K562 (cell line): ENCODE measurements around the gene CACNA1E. TPM values are rescaled to one million over a fixed set of nuclear protein-coding genes. Genes with fewer than 3 reads are reported as not detected.

Source experiments
- ATAC-seq: fragments of 200-7000 bp; cut with Tn5 transposase; 3 replicates; pipeline ENCODE4 v1.9.1; 2020; ENCODE audit warnings: moderate library complexity
- BruUV-seq: library from RNA; stranded (reverse); fragments of 400-500 nt; replicated peaks from 2 replicates; lab custom pipeline; 2021; lab: Mats Ljungman, UMichigan
- CTCF ChIA-PET: fragments of 300-600 bp; formaldehyde crosslinking; extraction: SDS; loops from one replicate; lab custom pipeline; 2021; ENCODE audit warnings: low intra/inter-chr PET ratio; lab: Yijun Ruan, JAX
- POLR2A ChIA-PET: fragments of 300-600, 350-650 bp; sonication (Branson Sonifier 250); formaldehyde crosslinking; extraction: SDS; loops from one replicate; lab custom pipeline; 2021; ENCODE audit warnings: antibody characterized with exemption, inconsistent platforms; lab: Yijun Ruan, JAX
- DNase-seq, 4 experiments: peaks; one replicate each; pipeline versions ENCODE4 v3.0.0 to v3.0.0-alpha.2; 2011 to 2018; ENCODE audit warnings: low spot score in 3 of 4, mixed read lengths in 3 of 4; ENCODE audit errors: extremely low read depth in 1 of 4
- FAIRE-seq: peaks from 2 replicates; lab custom pipeline; 2011; peaks lifted over from hg19 to GRCh38; lab: Jason Lieb, UNC
- H2AFZ ChIP-seq: 2 replicates; pipeline ENCODE4 v1.6.0; 2011; ENCODE audit warnings: low read depth, low read length, control low read depth, inconsistent platforms
- H3K27ac ChIP-seq: fragments of 200-600 bp; 3 replicates; pipeline ENCODE4 v1.8.0; 2011; ENCODE audit warnings: low read depth, mild to moderate bottlenecking, control low read depth, inconsistent platforms, low read length, moderate library complexity, mixed read lengths; ENCODE audit errors: extremely low read depth
- H3K27me3 ChIP-seq, 2 experiments: fragments of 300-600 bp in 1 of 2; 2 replicates in 1 of 2; 3 replicates in 1 of 2; pipeline versions ENCODE4 v1.6.0 to v1.8.0; 2011; ENCODE audit warnings: inconsistent platforms in 2 of 2, low read length in 2 of 2, mild to moderate bottlenecking in 1 of 2, mixed read lengths in 1 of 2, moderate library complexity in 1 of 2; ENCODE audit not compliant: control insufficient read depth in 2 of 2, insufficient read depth in 2 of 2
- H3K36me3 ChIP-seq: fragments of 300-600 bp; 3 replicates; pipeline ENCODE4 v1.8.0; 2011; ENCODE audit warnings: mild to moderate bottlenecking, low read length, inconsistent platforms; ENCODE audit not compliant: control insufficient read depth, insufficient read depth
- H3K4me1 ChIP-seq, 2 experiments: fragments of 200-600 bp in 1 of 2; replicated peaks in 1 of 2; 2 replicates in 1 of 2; 3 replicates in 1 of 2; pipeline versions ENCODE4 v1.5.1 to v1.8.0; 2011; ENCODE audit warnings: inconsistent platforms in 2 of 2, low read length in 2 of 2, mild to moderate bottlenecking in 1 of 2, mixed read lengths in 1 of 2, moderate library complexity in 1 of 2; ENCODE audit not compliant: control insufficient read depth in 2 of 2, insufficient read depth in 2 of 2
- H3K4me2 ChIP-seq: 2 replicates; pipeline ENCODE4 v1.6.1; 2011; ENCODE audit warnings: low read length, control low read depth, inconsistent platforms, mixed read lengths; ENCODE audit not compliant: insufficient read depth
- H3K4me3 ChIP-seq: fragments of 200-600 bp; sonication (generic), shearing (Covaris generic); 2 replicates; pipeline ENCODE4 v1.5.1; 2016; ENCODE audit warnings: control low read depth, inconsistent platforms
- H3K79me2 ChIP-seq: fragments of 200-600 bp; 3 replicates; pipeline ENCODE4 v1.8.0; 2011; ENCODE audit warnings: low read length, inconsistent platforms; ENCODE audit not compliant: control insufficient read depth, insufficient read depth
- H3K9ac ChIP-seq, 2 experiments: 2 replicates each; pipeline versions ENCODE4 v1.6.0 to v1.6.1; 2011; ENCODE audit warnings: low read depth in 2 of 2, low read length in 2 of 2, control low read depth in 1 of 2, inconsistent platforms in 1 of 2, mild to moderate bottlenecking in 1 of 2, mixed read lengths in 1 of 2; ENCODE audit not compliant: insufficient read depth in 1 of 2
- H3K9me1 ChIP-seq: one replicate; pipeline ENCODE4 v1.6.0; 2011; ENCODE audit warnings: inconsistent platforms, mild to moderate bottlenecking, low read length, moderate library complexity; ENCODE audit not compliant: control insufficient read depth, insufficient read depth
- H3K9me3 ChIP-seq: replicated peaks from 2 replicates; pipeline ENCODE4 v1.5.1; 2011; ENCODE audit warnings: low read depth, low read length, inconsistent platforms; ENCODE audit not compliant: control insufficient read depth, insufficient read depth
- H4K20me1 ChIP-seq: replicated peaks from 2 replicates; pipeline ENCODE4 v1.6.1; 2011; ENCODE audit warnings: low read length, inconsistent platforms, mixed read lengths; ENCODE audit not compliant: control insufficient read depth, insufficient read depth
- ESRRB ChIP-seq: fragments of 250-450 bp; sonication (Bioruptor Pico); IDR thresholded peaks from 2 replicates; pipeline ENCODE4 v1.5.0; 2020; ENCODE audit warnings: mild to moderate bottlenecking, moderate library complexity, borderline replicate concordance
- ETS1 ChIP-seq: conservative IDR thresholded peaks from 2 replicates; pipeline ENCODE4 v1.6.1; 2011; ENCODE audit warnings: low read depth, mild to moderate bottlenecking, low read length; ENCODE audit not compliant: control insufficient read depth
- KLF1 ChIP-seq: fragments of 450-650 bp; IDR thresholded peaks from 2 replicates; pipeline ENCODE4 v1.6.1; 2016; ENCODE audit warnings: missing genetic modification characterization, missing compliant biosample characterization
- NCOA2 ChIP-seq, 2 experiments: fragments of 450-650 bp; IDR thresholded peaks; 2 replicates each; pipeline ENCODE4 v1.6.1; 2018; ENCODE audit warnings: mild to moderate bottlenecking in 2 of 2, moderate library complexity in 1 of 2; ENCODE audit not compliant: partially characterized antibody in 2 of 2
- NELFE ChIP-seq: IDR thresholded peaks from 2 replicates; pipeline ENCODE4 v1.6.1; 2011; ENCODE audit warnings: mild to moderate bottlenecking; ENCODE audit not compliant: insufficient read depth, insufficient read length
- PURB ChIP-seq: sonication (generic); formaldehyde crosslinking; IDR thresholded peaks from 2 replicates; pipeline ENCODE4 v1.9.0; 2021; ENCODE audit warnings: low read depth, mild to moderate bottlenecking, missing genetic modification reagents
- SAFB2 ChIP-seq: fragments of 200-400 bp; formaldehyde crosslinking; IDR thresholded peaks from 2 replicates; pipeline ENCODE4 v1.6.1; 2018; ENCODE audit warnings: borderline replicate concordance, low read length, low read depth, moderate library complexity; ENCODE audit not compliant: severe bottlenecking
- SAP30 ChIP-seq: fragments of 200-600 bp; sonication (generic); IDR thresholded peaks from 2 replicates; pipeline ENCODE4 v1.6.1; 2012; ENCODE audit warnings: borderline replicate concordance, low read depth, mild to moderate bottlenecking, moderate library complexity, low read length, control low read depth, inconsistent platforms; ENCODE audit not compliant: insufficient read depth, poor library complexity, severe bottlenecking
- SMARCB1 ChIP-seq: IDR thresholded peaks from 2 replicates; pipeline ENCODE4 v1.6.1; 2011; ENCODE audit warnings: improper control_type of control experiment, low read depth; ENCODE audit not compliant: insufficient read length
- TAF1 ChIP-seq: IDR thresholded peaks from 2 replicates; pipeline ENCODE4 v1.6.1; 2011; ENCODE audit warnings: mild to moderate bottlenecking, low read length, moderate library complexity; ENCODE audit not compliant: insufficient read depth, control insufficient read depth, severe bottlenecking; ENCODE audit errors: extremely low read depth
- ZKSCAN8 ChIP-seq: fragments of 200-800 bp; sonication (Bioruptor generic); IDR thresholded peaks from 2 replicates; pipeline ENCODE4 v1.6.1; 2016; ENCODE audit warnings: missing genetic modification characterization, missing compliant biosample characterization
- ZNF184 ChIP-seq: sonication (generic); formaldehyde crosslinking; IDR thresholded peaks from 2 replicates; pipeline ENCODE4 v1.5.0; 2020; ENCODE audit warnings: missing genetic modification reagents
- ZNF212 ChIP-seq: fragments of 450-650 bp; formaldehyde crosslinking; IDR thresholded peaks from 2 replicates; pipeline ENCODE4 v1.4.0; 2020; ENCODE audit warnings: mild to moderate bottlenecking
- ZNF436 ChIP-seq: fragments of 250-450, 450-650 bp; sonication (Bioruptor Pico); formaldehyde crosslinking; IDR thresholded peaks from 2 replicates; pipeline ENCODE4 v1.7.0; 2020; ENCODE audit warnings: mild to moderate bottlenecking
- WGBS: fragments of 100-300 bp; shearing (Covaris generic); methylation state at CpG from one replicate; pipeline ENCODE4 v1.1.6; 2016; ENCODE audit warnings: low coverage, mixed read lengths; ENCODE audit not compliant: insufficient coverage; ENCODE audit errors: missing lambda C conversion rate; 5-methylcytosine and 5-hydroxymethylcytosine counted together
- in situ Hi-C: fragments of 300-500 bp; cut with MboI; formaldehyde crosslinking; loops from 4 replicates; pipeline ENCODE4 v1.15.0; 2018; ENCODE audit warnings: inconsistent platforms, mixed read lengths
- intact Hi-C: fragments of 100-400 bp; cut with micrococcal nuclease; formaldehyde crosslinking; loops from 2 replicates; pipeline ENCODE4 v1.14.2; 2022
- polyA plus RNA-seq, 8 experiments: library from polyadenylated mRNA; depleted of rRNA in 4 of 8; stranded (reverse) in 5 of 8; unstranded in 3 of 8; fragments of >200 nt; fragmentation: Nextera tagmentation in 2 of 8; fragmentation: Illumina TruSeq in 1 of 8; extraction: Ambion mirVana in 2 of 8; extraction: Trizol in 1 of 8; gene quantifications; 2 replicates each; pipeline versions ENCODE4 v1.2.1 to v1.2.3, GENCODE V29; 2011 to 2014; ENCODE audit warnings: inconsistent platforms in 1 of 8, missing spikeins in 1 of 8
- total RNA-seq, 7 experiments: library from RNA; depleted of rRNA in 6 of 7; stranded (reverse); fragments of >200 nt in 6 of 7; fragmentation: Illumina TruSeq in 2 of 7; extraction: Trizol in 2 of 7; gene quantifications; 2 replicates each; pipeline versions ENCODE4 v1.2.1 to v1.2.3, GENCODE V29; 2011 to 2021; ENCODE audit warnings: low replicate concordance in 1 of 7
- TF ChIP-seq, protein P1 (sequence below), 3 experiments: IDR thresholded peaks in 2 of 3; conservative IDR thresholded peaks in 1 of 3; 2 replicates each; pipeline ENCODE4 v1.5.1; 2011 to 2012; ENCODE audit warnings: low read length in 3 of 3, mild to moderate bottlenecking in 3 of 3, control low read depth in 2 of 3, improper control_type of control experiment in 1 of 3, inconsistent platforms in 1 of 3, low read depth in 1 of 3, mixed read lengths in 1 of 3, moderate library complexity in 1 of 3; ENCODE audit not compliant: insufficient read depth in 2 of 3
- TF ChIP-seq, protein P2 (sequence below), 2 experiments: IDR thresholded peaks; 2 replicates each; pipeline ENCODE4 v1.6.1; 2012; ENCODE audit warnings: improper control_type of control experiment in 2 of 2, low read depth in 2 of 2, low read length in 2 of 2, borderline replicate concordance in 1 of 2

The CACNA1E gene
- total and polyA plus RNA-seq, 9 of the 15 experiments (the other 6 are each of a cell fraction or from before 2014, with no cell fraction given) = under 0.01 to 0.04 TPM; not detected in 7

- ChIA-PET POLR2A (no interaction called here), CTCF (interaction anchor here (1.2 kb wide), 1 partner anchor 25 kb away, joined by 7 read pairs; no protein-coding TSS in a partner anchor)
- ATAC-seq (peak; percentile 97), FAIRE-seq (peak; percentile 80), DNase-seq (peak; percentile 58 to 71 (median 67))
- Histone ChIP-seq H3K79me2 (no peaks in the 10 kb centered on the region), H3K4me1 (no peaks in the 10 kb centered on the region), H3K27ac (no peak overlapping the region), H3K4me2 (no peak overlapping the region), H3K4me3 (no peak overlapping the region), H3K27me3 (no peaks in the 10 kb centered on the region), H3K9ac (no peak overlapping the region), H3K9me1 (no peaks in the 10 kb centered on the region), H4K20me1 (no peaks in the 10 kb centered on the region), H3K9me3 (no peaks in the 10 kb centered on the region), H2AFZ (no peak overlapping the region), H3K36me3 (no peaks in the 10 kb centered on the region)
- intact Hi-C loops (no loop called here), in situ Hi-C loops (no loop called here)
- BruUV-seq = no TSS peak
- WGBS = 4% methylated on average over 4 of the region's 4 CpGs
- no peak for TF ChIP-seq SAFB2
- TF ChIP-seq SMARCB1 = no peak
- no peak for TF ChIP-seq ETS1
- TF ChIP-seq ZKSCAN8 (CRISPR knock-in tag) = no peak
- TF ChIP-seq ZNF436 (CRISPR knock-in tag) = no peak
- no peak for TF ChIP-seq TAF1
- TF ChIP-seq ESRRB (CRISPR knock-in tag) = no peak
- TF ChIP-seq, protein P1, sequence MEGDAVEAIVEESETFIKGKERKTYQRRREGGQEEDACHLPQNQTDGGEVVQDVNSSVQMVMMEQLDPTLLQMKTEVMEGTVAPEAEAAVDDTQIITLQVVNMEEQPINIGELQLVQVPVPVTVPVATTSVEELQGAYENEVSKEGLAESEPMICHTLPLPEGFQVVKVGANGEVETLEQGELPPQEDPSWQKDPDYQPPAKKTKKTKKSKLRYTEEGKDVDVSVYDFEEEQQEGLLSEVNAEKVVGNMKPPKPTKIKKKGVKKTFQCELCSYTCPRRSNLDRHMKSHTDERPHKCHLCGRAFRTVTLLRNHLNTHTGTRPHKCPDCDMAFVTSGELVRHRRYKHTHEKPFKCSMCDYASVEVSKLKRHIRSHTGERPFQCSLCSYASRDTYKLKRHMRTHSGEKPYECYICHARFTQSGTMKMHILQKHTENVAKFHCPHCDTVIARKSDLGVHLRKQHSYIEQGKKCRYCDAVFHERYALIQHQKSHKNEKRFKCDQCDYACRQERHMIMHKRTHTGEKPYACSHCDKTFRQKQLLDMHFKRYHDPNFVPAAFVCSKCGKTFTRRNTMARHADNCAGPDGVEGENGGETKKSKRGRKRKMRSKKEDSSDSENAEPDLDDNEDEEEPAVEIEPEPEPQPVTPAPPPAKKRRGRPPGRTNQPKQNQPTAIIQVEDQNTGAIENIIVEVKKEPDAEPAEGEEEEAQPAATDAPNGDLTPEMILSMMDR (IDR thresholded peaks at IDR 0.05 in 2 of 3, conservative IDR thresholded peaks at IDR 0.05 in 1 of 3; ENCODE audit: insufficient read depth in 2 of 3, low read depth in 1 of 3, low read length in 3 of 3) = peak; percentile 57 to 73 (median 60)
- no peak for TF ChIP-seq KLF1 (tag)
- TF ChIP-seq PURB = no peak
- no peak for TF ChIP-seq ZNF184 (CRISPR knock-in tag)
- TF ChIP-seq NELFE = no peak
- no peak for TF ChIP-seq NCOA2 (IDR thresholded peaks at IDR 0.05; ENCODE audit: partially characterized antibody in 2 of 2)
- TF ChIP-seq SAP30 = no peak
- TF ChIP-seq ZNF212 = no peak
- TF ChIP-seq, protein P2, sequence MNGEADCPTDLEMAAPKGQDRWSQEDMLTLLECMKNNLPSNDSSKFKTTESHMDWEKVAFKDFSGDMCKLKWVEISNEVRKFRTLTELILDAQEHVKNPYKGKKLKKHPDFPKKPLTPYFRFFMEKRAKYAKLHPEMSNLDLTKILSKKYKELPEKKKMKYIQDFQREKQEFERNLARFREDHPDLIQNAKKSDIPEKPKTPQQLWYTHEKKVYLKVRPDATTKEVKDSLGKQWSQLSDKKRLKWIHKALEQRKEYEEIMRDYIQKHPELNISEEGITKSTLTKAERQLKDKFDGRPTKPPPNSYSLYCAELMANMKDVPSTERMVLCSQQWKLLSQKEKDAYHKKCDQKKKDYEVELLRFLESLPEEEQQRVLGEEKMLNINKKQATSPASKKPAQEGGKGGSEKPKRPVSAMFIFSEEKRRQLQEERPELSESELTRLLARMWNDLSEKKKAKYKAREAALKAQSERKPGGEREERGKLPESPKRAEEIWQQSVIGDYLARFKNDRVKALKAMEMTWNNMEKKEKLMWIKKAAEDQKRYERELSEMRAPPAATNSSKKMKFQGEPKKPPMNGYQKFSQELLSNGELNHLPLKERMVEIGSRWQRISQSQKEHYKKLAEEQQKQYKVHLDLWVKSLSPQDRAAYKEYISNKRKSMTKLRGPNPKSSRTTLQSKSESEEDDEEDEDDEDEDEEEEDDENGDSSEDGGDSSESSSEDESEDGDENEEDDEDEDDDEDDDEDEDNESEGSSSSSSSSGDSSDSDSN (IDR thresholded peaks at IDR 0.05; ENCODE audit: borderline replicate concordance in 1 of 2, low read depth in 2 of 2, low read length in 2 of 2) = no peak
Observed at GRCh38 chr1:181504399-181504842, 21.1 kb downstream of the CACNA1E start.
